NCI-H2227 treated with DMSO at 0.1 percent for 48 hours (cell line): ENCODE measurements around the gene SYT13.

Source experiments
- DNase-seq: peaks from one replicate; lab custom pipeline; 2025; lab: John Stamatoyannopoulos, UW

The SYT13 gene

GRCh38 chr11:45246241-45246640 lies 39.9 kb downstream of the SYT13 start:
- DNase-seq, result no peak

GRCh38 chr11:45245218-45246045 lies 40.7 kb downstream of the SYT13 start:
- DNase-seq, result no peak

- DNase-seq, result no peak
Measured at GRCh38 chr11:45243967-45244366, 42.2 kb downstream of the SYT13 start.

GRCh38 chr11:45239733-45240132 lies 46.4 kb downstream of the SYT13 start:
- DNase-seq, result no peak

- DNase-seq, result no peak
Measured at GRCh38 chr11:45238724-45239123, 47.4 kb downstream of the SYT13 start.

GRCh38 chr11:45237711-45238315 lies 48.3 kb downstream of the SYT13 start:
- DNase-seq, result peak; percentile 9

GRCh38 chr11:45234306-45235006 lies 51.7 kb downstream of the SYT13 start:
- no peak for DNase-seq

GRCh38 chr11:45233804-45234170 lies 52.4 kb downstream of the SYT13 start:
- DNase-seq, result no peak

- DNase-seq, result no peak
Measured at GRCh38 chr11:45233121-45233803, 52.9 kb downstream of the SYT13 start.

- DNase-seq, result no peak
Measured at GRCh38 chr11:45232341-45233080, 53.6 kb downstream of the SYT13 start.

GRCh38 chr11:45229401-45230020 lies 56.6 kb downstream of the SYT13 start:
- DNase-seq, result no peak

- DNase-seq, result no peak
Measured at GRCh38 chr11:45227836-45228235, 58.3 kb downstream of the SYT13 start.

GRCh38 chr11:45226901-45227300 lies 59.2 kb downstream of the SYT13 start:
- no peak for DNase-seq

- no peak for DNase-seq
Measured at GRCh38 chr11:45225961-45226871, 59.9 kb downstream of the SYT13 start.

GRCh38 chr11:45225277-45225676 lies 60.9 kb downstream of the SYT13 start:
- DNase-seq, result no peak

- DNase-seq, result no peak
Measured at GRCh38 chr11:45224766-45225165, 61.4 kb downstream of the SYT13 start.

- DNase-seq, result no peak
Measured at GRCh38 chr11:45223496-45223895, 62.6 kb downstream of the SYT13 start.

- DNase-seq, result no peak
Measured at GRCh38 chr11:45219411-45219810, 66.7 kb downstream of the SYT13 start.

GRCh38 chr11:45218705-45219104 lies 67.4 kb downstream of the SYT13 start:
- no peak for DNase-seq

GRCh38 chr11:45217991-45218390 lies 68.2 kb downstream of the SYT13 start:
- no peak for DNase-seq
